Omental fat pad (tissue), 4 donors: ENCODE data around the gene PSMD6. TPM values are rescaled to one million over a fixed set of nuclear protein-coding genes. Genes with fewer than 3 reads are reported as not detected.

Experiments used
- ATAC-seq: fragments of 150-250 bp; one replicate; pipeline ENCODE4 v1.9.1; 2016; ENCODE audit warnings: mild to moderate bottlenecking, moderate library complexity; ENCODE audit not compliant: low FRiP score
- DNase-seq: peaks from one replicate; pipeline ENCODE4 v3.0.0-alpha.2; 2019; ENCODE audit warnings: low spot score
- total RNA-seq, 4 donors: library from RNA; depleted of rRNA; stranded (reverse); fragments of >200 nt; gene quantifications; one replicate each; pipeline ENCODE4 v1.1.0, GENCODE V29; 2016
- TF ChIP-seq, protein P1 (sequence below), 3 donors: fragments of 450-650 bp; IDR thresholded peaks; one replicate each; pipeline ENCODE4 v1.5.1; 2016 to 2017; ENCODE audit warnings: antibody characterized with exemption in 3 of 3, mild to moderate bottlenecking in 3 of 3, moderate library complexity in 2 of 3

Gene PSMD6
- total RNA-seq, 4 donors from 2014 or later: 52.8 to 86.2 (median 53.4) TPM

GRCh38 chr3:64038253-64038767 is 15.0 kb upstream of the PSMD6 start:
- DNase-seq (no peak), ATAC-seq (no peak)
- TF ChIP-seq, protein P1, sequence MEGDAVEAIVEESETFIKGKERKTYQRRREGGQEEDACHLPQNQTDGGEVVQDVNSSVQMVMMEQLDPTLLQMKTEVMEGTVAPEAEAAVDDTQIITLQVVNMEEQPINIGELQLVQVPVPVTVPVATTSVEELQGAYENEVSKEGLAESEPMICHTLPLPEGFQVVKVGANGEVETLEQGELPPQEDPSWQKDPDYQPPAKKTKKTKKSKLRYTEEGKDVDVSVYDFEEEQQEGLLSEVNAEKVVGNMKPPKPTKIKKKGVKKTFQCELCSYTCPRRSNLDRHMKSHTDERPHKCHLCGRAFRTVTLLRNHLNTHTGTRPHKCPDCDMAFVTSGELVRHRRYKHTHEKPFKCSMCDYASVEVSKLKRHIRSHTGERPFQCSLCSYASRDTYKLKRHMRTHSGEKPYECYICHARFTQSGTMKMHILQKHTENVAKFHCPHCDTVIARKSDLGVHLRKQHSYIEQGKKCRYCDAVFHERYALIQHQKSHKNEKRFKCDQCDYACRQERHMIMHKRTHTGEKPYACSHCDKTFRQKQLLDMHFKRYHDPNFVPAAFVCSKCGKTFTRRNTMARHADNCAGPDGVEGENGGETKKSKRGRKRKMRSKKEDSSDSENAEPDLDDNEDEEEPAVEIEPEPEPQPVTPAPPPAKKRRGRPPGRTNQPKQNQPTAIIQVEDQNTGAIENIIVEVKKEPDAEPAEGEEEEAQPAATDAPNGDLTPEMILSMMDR (IDR thresholded peaks at IDR 0.05): no peak

GRCh38 chr3:64037084-64037483 is 13.8 kb upstream of the PSMD6 start:
- DNase-seq (no peak), ATAC-seq (no peak)
- TF ChIP-seq, protein P1 (IDR thresholded peaks at IDR 0.05): no peak

DNA sequence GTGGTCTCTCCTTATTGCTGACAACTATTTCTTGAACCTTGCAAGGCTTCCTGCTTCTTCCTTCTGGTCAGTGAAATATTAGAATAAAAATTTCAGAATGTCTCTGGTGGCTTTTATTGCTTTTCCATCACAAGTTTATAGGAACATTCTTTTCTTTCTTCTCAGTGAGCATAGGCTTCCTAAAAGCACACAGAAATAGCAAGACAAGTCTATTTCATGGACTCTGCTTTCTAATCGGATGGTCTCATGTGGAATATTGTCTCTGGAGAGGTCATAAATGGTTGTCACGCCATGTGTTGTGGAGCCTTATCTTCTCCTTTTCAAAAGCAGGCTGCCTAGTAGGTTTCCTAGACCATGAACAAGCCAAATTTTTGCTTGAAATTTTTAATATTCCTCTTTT is 9.8 kb upstream of the PSMD6 start:
- TF ChIP-seq, protein P1 (IDR thresholded peaks at IDR 0.05): no peak
- ATAC-seq: no peak
- no peak for DNase-seq

GRCh38 chr3:64031540-64032508 is 8.5 kb upstream of the PSMD6 start:
- no peak for DNase-seq
- TF ChIP-seq, protein P1 (IDR thresholded peaks at IDR 0.05): no peak

GRCh38 chr3:64030741-64031140 is 7.4 kb upstream of the PSMD6 start:
- ATAC-seq (peak; percentile 85), DNase-seq (peak; percentile 24)
- TF ChIP-seq, protein P1 (IDR thresholded peaks at IDR 0.05): peak in 1 of 3 donors; percentile 85

More at GRCh38 chr3:64031540-64032508, 8.5 kb upstream of the PSMD6 start:
- no peak for ATAC-seq

GRCh38 chr3:64029287-64029686 is 6.0 kb upstream of the PSMD6 start:
- ATAC-seq: no peak
- TF ChIP-seq, protein P1 (IDR thresholded peaks at IDR 0.05): no peak
- no peak for DNase-seq
